Fibroblast of skin of right quadriceps (primary cell): Measurements from ENCODE around the gene SHD.
"Not testable (repeated sequence)": the region's sequence is repeated elsewhere in the genome, so short reads cannot be mapped to it uniquely, and the experiment has no call there.

Source experiments
- DNase-seq: peaks from one replicate; pipeline ENCODE4 v3.0.0-alpha.2; 2013

The SHD gene, protein sequence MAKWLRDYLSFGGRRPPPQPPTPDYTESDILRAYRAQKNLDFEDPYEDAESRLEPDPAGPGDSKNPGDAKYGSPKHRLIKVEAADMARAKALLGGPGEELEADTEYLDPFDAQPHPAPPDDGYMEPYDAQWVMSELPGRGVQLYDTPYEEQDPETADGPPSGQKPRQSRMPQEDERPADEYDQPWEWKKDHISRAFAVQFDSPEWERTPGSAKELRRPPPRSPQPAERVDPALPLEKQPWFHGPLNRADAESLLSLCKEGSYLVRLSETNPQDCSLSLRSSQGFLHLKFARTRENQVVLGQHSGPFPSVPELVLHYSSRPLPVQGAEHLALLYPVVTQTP

DNA sequence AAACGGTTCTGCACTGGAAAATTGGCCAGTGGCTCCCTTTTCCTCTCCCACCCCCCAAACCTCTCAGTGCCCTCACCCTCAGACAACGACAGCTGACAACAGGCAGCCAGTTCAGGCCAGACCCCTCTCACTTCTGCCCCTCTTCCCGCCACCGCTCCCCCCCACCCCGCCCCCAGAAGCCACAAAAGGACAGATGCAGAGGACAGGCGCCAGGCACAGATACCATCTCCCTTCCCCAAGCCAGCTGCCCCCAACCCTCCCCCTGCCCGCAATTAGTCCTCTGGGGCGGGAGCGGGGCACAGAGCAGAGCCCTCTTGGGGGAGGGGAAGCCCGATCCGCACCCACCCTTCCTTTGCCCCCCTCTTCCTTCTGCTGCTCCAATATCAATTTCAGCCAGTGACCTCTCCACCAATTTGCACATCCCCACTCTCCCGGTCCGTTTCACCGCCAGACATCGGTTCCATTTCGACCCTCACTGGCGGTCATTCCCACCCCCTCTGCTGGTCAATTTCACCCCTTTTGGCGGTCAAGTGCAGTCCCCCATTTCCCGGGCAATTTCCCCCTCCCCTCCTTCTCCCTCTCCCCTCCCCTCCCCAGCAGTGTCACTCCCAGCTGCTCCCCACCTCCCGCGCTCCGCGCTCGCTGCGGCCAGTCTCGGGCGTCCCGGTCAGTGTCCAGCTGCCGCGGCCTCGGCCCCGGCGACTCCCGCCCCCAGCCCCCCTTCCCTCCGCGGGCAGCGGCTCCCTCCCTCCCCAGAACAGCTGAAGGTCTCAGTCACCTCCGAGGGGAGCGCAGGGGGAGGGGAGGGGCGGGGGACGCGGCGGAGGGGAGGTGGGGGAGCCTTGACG lies at the start of gene SHD:
Gene SHD, plus strand, starts transcription at position 848 of the 848 bp plus-strand sequence. CDS start 798 bp downstream, outside the sequence.
- no peak for DNase-seq

DNA sequence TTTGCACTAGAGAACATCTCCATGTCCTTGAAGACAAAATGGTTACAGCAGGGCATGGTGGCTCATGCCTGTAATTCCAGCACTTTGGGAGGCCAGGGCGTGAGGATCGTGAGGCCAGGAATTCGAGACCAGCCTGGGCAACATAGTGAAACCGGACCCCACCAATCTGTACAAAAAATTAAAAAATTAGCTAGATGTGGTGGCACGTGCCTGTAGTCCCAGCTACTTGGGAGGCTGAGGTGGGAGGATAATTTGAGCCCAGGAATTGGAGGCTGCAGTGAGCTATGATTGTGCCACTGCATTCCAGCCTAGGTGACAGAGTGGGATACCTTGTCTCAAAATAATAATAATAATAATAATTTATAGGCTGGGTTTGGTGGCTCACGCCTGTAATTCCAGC lies 48.8 kb upstream of the SHD start:
- DNase-seq, result not testable (repeated sequence)

DNA sequence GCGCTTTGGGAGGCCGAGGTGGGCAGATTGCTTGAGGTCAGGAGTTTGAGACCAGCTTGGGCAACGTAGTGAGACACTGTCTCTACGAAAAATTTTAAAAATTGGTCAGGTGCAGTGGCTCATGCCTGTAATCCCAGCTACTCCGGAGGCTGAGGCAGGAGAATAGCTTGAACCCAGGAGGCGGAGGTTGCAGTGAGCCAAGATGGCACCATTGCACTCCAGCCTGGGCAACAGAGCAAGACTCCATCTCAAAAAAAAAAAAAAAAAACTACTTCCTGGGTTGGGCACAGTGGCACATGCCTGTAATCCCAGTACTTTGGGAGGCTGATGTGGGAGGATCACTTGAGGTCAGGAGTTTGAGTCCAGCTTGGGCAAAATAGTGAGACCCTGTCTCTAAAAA lies 47.5 kb upstream of the SHD start:
- DNase-seq, result not testable (repeated sequence)

DNA sequence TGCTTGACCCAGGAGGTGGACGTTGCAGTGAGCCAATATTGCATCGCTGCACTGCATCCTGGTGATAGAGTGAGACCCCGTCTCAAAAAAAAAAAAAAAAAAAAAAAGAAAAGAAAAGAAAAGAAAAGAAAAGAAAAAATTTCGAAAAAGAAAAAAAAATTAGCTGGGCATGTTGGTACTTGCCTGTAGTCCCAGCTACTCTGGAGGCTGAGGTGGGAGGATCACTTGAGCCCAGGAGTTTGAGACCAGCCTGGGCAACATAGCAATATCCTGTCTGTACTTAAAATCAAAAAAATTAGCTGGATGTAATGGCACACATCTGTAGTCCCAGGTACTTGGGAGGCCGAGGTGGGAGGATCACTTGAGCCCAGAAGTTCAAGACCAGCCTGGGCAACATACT lies 46.9 kb upstream of the SHD start:
- DNase-seq, result not testable (repeated sequence)

DNA sequence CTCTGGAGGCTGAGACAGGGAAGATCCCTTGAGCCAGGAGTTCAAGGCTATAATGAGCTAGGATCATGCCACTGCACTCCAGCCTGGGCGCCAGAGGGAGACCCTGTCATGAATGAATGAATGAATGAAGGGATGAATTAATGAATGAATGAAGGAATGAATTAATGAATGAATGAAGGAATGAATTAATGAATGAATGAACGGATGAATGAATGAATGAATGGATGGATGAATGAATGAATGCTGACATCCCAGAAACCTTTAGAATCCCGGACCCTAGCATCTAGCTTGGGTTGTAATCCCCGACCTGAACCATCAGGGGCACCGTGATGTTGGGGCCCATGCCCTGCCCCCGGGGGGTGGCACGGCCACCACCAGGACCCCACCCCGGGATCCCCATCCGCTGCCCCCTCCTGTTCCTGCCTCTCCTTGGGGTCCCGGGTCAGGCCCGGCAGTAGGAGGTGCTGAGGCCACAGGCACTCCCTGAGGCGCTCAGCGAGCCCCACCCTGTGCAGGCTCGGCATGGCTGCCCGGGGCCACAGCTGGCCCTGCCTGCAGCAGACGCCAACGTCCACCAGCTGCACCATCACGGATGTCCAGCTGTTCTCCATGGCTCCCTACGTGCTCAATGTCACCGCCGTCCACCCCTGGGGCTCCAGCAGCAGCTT lies 46.3 kb upstream of the SHD start:
- no peak for DNase-seq

DNA sequence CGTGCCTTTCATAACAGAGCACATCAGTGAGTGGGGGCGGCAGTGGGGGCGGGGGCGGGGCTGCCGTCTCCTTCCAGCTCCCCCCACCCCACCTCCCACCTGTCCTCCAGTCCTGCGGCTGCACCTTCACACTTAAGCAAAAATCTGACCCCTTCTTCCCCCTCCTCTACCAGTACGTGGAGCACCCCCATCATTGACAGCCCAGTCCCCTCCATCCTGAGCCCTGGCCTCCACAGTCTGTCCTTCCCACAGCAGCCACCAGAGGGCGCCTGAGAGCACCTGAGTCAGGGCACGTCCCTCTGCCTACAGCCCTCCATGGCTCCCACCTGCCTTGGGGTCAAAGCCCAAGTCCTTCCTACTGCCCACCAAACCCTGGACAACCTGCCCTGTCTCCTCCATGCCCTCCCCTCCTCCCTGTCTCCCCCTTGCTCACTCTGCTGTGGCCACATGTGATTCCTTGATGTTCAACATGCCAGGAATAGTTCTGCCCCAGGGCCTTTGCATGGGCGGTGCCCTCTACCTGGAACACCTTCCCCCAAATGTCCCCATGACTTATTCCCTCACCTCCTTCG lies 45.7 kb upstream of the SHD start:
- DNase-seq, result peak; percentile 12

DNA sequence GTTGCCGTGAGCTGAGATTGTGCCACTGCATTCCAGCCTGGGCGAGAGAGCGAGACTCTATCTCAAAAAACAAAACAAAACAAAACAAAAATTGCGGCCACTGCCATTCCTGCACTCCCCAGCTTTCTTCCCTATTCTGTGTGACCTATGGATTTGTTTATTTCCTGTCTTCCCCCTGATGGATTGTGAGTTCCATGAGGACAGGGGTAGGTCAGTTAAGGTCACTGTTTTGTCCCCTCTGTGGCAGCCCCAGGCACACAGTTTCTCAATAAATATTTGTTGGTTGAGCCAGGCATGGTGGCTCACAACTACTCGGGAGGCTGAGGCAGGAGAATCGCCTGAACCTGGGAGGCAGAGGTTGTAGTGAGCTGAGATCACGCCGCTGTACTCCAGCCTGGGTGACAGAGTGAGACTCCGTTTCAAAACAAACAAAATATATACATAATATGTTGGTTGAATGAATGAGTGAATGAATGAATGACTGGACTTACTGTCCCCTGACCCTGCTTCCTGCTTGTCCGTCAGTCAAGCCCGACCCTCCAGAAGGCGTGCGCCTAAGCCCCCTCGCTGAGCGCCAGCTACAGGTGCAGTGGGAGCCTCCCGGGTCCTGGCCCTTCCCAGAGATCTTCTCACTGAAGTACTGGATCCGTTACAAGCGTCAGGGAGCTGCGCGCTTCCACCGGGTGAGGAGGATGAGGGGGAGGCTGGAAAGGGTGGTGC lies 44.8 kb upstream of the SHD start:
- no peak for DNase-seq

DNA sequence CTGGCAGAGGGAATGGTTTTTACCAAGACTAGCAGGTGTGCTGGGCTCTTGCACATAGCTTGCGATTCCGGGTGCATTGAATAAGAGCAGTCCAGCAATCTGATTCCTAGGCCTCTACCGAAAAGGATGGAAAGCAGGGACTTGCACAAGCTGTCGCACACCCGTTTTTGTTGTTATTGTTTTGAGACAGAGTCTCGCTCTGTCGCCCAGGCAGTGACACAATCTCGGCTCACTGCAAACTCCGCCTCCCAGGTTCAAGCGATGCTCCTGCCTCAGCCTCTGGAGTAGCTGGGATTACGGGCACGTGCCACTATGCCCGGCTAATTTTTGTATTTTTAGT lies 44.2 kb upstream of the SHD start:
- no peak for DNase-seq

DNA sequence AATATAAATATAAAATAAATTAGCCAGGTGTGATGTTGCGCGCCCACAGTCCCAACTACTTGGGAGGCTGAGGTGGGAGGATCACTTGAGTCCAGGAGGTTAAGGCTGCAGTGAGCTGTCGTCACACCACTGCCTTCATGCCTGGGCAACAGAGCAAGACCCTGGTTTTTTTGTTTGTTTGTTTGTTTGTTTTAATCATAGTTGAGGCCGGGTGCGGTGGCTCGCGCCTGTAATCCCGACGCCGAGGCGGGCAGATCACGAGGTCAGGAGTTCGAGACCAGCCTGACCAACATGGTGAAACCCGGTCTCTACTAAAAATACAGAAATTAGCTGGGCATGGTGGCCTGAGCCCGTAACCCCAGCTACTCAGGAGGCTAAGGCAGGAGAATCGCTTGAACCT lies 41.6 kb upstream of the SHD start:
- not testable (repeated sequence) for DNase-seq

DNA sequence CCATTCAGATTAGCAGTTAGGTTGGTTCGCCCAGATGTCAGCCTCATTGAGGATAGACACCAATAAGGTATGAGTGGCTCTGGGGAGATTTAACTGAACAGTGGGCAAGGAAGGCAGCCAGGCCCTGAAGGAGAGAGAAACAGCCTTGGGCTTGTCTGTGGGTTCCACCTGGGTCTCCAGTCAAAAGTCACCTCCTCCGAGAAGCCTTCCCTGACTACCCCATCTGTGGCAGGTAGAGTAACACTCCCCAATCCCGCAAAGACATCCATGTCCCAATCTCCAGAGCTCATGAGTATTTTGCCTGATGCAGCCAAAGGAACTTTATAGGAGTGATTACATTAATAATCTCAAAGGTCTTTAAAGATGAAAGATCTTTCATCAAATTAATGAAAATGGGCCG lies 40.2 kb upstream of the SHD start:
- no peak for DNase-seq

DNA sequence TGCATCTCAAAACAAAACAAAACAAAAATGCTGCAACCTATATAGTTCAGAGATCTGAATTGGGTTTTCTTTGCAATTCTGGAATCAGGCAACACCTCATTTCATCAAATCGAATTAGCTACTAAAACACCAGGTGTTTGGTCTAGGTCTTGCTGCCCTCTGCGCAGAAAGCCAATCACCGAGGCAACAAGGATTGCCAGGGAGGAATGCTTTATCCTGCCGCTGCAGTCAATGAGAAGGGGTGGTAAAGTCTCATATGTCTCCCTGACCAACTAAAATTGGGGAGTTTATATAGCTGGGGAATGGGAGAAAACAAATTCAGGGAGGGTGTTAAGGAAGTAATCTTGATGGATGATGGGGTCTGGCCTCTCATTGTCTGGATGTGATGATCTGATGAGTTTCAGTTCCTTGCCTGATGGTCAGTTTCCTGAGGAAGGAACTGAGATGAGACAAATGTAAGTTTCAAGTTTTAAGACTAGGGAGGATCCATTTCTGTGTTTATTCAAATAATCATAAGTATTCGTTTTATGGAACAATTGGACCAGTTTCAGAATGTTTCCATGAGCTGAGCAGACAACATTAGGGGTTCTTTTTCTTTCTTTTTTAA lies 37.1 kb upstream of the SHD start:
- no peak for DNase-seq

DNA sequence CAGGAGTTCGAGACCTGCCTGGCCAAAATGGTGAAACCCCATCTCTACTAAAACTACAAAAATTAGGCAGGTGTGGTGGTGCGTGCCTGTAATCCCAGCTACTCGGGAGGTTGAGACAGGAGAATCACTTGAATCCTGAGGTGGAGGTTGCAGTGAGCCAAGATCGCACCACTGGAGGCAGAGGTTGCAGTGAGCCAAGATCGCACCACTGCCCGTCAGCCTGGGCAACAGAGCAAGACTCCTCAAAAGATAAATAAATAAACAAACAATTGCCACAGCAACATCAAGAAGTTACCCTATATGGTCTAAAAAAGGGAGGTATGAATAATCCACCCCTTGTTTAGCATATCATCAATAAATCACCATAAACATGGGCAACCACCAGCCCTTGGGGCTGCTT lies 33.1 kb upstream of the SHD start:
- DNase-seq, result not testable (repeated sequence)

DNA sequence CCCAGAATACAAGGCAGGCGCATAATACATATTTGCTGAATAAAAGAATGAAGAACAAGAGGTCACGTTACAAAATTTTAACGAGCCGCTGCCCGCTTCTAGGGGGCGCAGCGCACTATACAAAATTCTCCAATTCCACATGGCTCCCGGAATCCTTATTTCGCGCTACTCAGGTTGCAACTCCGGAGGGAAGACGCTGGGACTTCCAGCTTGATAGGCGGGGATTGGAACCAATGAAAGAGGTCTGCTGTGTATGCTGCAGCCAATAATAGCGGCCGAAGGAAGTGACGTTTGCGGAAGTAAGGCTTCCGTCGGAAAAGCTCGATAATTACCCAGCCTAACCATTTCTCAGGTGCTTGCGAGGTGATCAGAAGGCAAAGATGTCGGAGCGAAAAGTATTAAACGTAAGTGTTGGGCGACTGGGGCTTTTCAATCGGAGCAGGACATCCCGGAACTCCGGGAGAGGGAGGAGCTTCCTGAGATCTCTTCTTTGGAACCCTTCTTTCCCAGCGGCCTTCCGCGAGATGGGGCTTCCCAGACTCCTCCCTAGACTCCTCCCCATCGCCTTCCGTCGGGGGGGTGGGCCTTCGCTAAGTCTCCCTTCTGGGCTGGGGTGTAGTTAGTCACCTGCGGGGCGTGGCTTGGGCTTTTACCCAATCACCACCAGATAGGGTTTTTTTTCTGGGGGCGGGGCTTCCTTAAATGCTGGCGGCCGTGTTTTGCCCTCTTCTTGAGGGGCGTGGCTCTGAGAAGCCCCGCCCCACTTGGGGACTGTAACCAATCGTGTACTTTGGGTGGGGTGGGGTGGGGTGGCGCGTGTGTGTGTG lies 32.1 kb upstream of the SHD start, which contains the start of gene YJU2:
Gene YJU2, plus strand, starts transcription at position 314 of the 827 bp plus-strand sequence. Its CDS starts 67 bp downstream, at position 381.
- DNase-seq, result peak; percentile 99

DNA sequence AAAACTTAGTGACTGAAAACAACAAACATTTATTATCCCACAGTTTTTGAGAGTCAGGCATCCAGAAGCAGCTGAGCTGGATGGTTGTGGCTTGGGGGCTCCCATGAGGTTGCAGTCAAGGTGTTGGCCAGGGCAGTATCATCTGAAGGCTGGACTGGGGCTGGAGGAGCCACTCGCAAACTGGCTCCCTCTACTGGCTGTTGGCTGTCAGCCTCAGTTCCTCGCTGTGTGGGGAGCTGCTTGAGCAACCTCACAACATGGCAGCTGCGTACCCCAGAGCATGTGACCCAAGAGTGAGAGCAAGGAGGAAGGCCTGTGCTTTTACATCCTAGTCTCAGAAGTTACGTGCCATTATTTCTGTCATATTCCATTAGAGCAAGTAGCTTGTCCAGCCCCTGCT lies 22.5 kb upstream of the SHD start:
- DNase-seq, result no peak

DNA sequence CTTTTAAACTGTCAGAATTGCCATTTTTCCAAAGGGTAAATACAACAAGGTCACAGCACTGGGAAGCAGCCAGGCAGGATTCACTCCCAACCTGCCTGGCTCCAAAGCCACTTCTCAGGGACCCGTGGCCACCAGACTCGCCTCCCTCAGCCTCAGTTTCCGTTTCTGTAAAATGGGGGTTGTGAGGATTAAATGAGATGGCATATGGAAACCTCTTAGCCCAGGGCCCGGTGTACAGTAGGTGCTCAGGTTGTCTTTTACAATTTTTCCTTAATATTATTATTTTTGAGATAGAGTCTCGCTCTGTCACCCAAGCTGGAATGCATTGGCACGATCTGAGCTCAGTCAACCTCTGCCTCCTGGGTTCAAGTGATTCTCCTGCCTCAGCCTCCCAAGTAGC lies 22.0 kb upstream of the SHD start:
- no peak for DNase-seq

DNA sequence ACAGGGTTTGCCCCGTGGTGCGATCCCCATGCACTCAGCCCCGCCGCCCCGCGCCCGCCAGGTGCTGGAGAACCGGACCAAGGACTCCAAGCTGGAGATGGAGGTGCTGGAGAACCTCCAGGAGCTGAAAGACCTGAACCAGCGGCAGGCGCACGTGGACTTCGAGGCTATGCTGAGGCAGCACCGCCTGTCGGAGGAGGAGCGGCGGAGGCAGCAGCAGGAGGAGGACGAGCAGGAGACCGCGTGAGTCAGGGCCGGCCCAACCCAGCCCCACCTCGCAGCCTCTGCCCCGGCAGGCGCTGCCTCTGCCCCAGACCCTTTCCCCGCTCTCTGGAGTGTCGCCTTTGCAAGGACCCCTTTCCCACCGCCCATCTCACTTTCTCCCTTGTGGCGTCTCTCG lies 20.9 kb upstream of the SHD start:
- DNase-seq, result no peak

DNA sequence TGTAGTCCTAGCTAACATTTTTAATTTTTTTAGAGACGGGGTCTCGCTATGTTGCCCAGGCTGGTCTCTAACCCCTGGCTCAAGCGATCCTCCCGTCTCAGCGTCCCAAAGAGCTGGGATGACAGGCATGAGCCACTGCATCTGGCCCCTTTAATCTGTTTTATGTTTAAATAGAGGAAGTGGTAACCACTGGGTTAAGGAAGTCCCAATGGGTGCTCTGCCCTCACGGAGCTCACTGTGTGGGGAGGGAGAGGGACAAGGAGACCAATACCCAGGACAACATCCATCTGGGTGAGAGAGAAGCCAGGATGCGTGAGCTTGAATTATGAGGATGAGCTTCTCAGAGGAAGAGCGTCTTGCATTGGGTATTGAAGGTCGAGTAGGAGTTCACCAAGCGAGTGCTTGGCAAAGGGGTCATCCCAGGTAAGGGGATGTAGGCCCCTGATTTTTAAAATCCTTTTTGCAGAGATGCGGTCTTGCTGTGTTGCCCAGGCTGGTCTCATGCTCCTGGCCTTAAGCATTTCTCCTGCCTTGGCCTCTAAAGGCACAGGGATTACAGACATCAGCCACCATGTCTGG lies 18.4 kb upstream of the SHD start:
- DNase-seq, result no peak

DNA sequence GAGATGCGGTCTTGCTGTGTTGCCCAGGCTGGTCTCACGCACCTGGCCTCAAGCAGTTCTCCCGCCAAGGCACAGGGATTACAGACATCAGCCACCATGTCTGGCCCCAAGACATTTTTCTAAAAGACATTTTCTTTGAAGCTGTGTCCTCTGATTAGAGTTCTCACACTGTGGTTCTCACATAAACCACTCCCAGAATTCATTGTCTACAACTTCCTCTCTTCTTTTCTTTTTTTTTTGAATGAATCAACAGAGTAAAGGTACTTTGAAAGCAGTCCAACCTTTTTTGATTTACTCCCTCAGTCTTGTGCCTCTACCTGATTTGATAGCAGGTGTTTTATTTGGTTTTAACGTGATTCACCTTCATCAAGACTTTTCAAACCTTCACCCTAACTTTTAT lies 14.3 kb upstream of the SHD start:
- DNase-seq, result no peak

DNA sequence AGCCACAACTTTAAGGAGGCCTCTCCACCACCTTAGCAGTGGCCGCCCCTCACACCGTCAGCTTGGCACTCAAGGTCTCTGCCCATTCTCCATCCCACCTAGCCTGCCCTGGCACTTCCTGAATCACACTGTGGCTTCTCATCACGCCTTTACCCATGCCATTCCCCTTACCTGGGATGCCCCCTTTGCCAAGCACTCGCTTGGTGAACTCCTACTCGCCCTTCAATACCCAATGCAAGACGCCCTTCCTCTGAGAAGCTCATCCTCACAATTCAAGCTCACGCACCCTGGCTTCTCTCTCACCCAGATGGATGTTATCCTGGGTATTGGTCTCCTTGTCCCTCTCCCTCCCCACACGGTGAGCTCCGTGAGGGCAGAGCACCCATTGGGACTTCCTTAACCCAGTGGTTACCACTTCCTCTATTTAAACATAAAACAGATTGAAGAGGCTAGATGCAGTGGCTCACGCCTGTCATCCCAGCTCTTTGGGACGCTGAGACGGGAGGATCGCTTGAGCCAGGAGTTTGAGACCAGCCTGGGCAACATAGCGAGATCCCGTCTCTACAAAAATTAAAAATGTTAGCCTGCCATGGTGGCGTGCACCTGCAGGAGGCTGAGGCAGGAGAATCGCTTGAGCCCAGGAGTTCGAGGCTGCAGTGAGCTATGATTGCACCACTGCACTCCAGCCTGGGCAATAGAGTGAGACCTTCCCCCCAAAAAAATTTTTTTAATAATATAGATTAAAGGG lies 12.6 kb upstream of the SHD start:
- no peak for DNase-seq
